Smooth muscle cell of the umbilical artery (primary cell): ENCODE results near the gene P2RY14. TPM values are rescaled to one million over a fixed set of nuclear protein-coding genes. Genes with fewer than 3 reads are reported as not detected.

Experiments
- total RNA-seq: library from RNA; depleted of rRNA; stranded (reverse); fragments of >200 nt; gene quantifications from 2 replicates; pipeline ENCODE4 v1.2.3, GENCODE V29; 2014

P2RY14 gene
- total RNA-seq = not detected in 2 replicates

GRCh38 chr3:151278230-151278629 is at the start of gene P2RY14:
Gene P2RY14 (minus strand): TSS chr3:151278542. CDS start chr3:151214316, 64,226 bp downstream.

GRCh38 chr3:151316267-151316991 is 38.1 kb upstream of the P2RY14 start, which contains the start of gene GPR87:
Gene GPR87 (minus strand): TSS chr3:151316820. CDS start chr3:151300100, 16,720 bp downstream.

GRCh38 chr3:151203051-151203420 is 75.3 kb downstream of the P2RY14 start, which contains the start of gene GPR171:
Gene GPR171 (minus strand): TSS chr3:151203216. CDS start chr3:151199386, 3,830 bp downstream.

Other genes with a start within 250 kb of the P2RY14 start
- gene MED12L, start 192.9 kb downstream of the P2RY14 start, total RNA-seq = 0.42 and 0.89 TPM in 2 replicates
- gene GPR171, start 75.3 kb downstream of the P2RY14 start, total RNA-seq = not detected in 2 replicates
- gene GPR87, start 38.3 kb upstream of the P2RY14 start, total RNA-seq = 0.09 TPM in 1 of 2 replicates, not detected in the other
- not detected in 2 replicates for gene P2RY13, start 51.0 kb upstream of the P2RY14 start, total RNA-seq
- gene P2RY12, start 106.2 kb upstream of the P2RY14 start, total RNA-seq = not detected in 2 replicates
- 0.59 and 1.6 TPM in 2 replicates for gene IGSF10, start 182.5 kb upstream of the P2RY14 start, total RNA-seq